Smooth muscle cell of the umbilical artery (primary cell): ENCODE results near the gene ZBTB7B. TPM values are rescaled to one million over a fixed set of nuclear protein-coding genes. Genes with fewer than 3 reads are reported as not detected.

ENCODE experiments used
- total RNA-seq: library from RNA; depleted of rRNA; stranded (reverse); fragments of >200 nt; gene quantifications from 2 replicates; pipeline ENCODE4 v1.2.3, GENCODE V29; 2014

The ZBTB7B gene
- total RNA-seq, result 16.0 and 19.7 TPM in 2 replicates

GRCh38 chr1:155002464-155003226, at the start of gene ZBTB7B:
ZBTB7B (plus strand) TSS chr1:155002802; CDS start chr1:155014661, 11,859 bp downstream.

GRCh38 chr1:154955718-154956543, 46.7 kb upstream of the ZBTB7B start, which contains the start of gene PBXIP1:
PBXIP1 (minus strand) TSS chr1:154956099; CDS start chr1:154953721, 2,378 bp downstream.

DNA sequence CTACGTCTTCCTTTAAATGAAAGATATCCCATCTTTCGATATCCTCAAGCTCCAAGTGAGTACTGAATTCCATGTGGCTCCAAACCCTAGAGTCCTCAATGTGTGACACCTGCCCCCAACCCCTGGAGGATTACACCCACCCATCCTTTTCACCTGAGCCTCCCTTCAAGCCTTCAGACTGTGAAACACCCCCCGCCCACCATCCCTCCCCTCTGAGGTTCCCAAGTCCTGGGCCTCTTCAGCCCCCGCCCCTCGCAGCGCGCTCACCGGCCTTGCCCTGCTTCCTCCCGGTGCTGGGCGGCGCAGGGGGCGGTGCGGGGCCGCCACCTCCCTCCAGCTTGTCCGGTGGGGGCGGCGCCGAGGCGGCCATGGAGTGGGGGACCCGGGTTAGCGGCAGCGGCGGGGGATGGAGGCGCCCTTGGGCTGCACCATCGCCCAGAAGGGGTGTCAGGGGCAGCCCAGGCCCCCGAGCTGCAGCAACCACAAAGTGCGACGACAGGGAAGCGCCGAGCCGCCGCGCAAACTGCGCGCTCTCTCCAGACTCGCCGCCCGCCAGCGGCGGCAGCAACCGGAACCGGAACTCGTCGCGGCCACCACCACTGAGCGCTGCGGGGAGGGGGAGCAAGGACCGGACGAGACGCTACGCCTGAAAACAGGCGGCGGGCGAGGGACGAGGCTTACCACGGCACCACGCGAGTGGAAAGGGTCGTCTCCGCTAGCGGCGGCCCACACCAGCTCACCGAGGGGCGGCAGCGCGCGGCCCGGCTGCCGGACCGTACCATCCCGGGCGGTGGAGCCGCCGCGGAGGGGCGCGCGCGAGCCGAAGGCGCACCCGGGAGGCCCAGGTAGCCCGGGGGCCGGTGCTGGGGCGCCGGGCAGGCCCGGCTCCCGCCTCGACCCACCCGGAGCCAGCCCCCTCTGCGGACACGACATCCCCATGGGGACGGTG, 41.1 kb upstream of the ZBTB7B start, which contains the start of gene PYGO2:
Gene PYGO2, minus strand, starts transcription at position 576 of the 949 bp plus-strand sequence. Its CDS starts 206 bp downstream, at position 370.

GRCh38 chr1:154970631-154971340, 31.8 kb upstream of the ZBTB7B start, which contains the start of gene SHC1:
SHC1 (minus strand) TSS chr1:154970747; CDS start chr1:154970526, 221 bp downstream.

GRCh38 chr1:154974102-154974807, 28.3 kb upstream of the ZBTB7B start, which contains the start of gene CKS1B:
CKS1B (plus strand) TSS chr1:154974681; CDS start chr1:154974746, 65 bp downstream.

DNA sequence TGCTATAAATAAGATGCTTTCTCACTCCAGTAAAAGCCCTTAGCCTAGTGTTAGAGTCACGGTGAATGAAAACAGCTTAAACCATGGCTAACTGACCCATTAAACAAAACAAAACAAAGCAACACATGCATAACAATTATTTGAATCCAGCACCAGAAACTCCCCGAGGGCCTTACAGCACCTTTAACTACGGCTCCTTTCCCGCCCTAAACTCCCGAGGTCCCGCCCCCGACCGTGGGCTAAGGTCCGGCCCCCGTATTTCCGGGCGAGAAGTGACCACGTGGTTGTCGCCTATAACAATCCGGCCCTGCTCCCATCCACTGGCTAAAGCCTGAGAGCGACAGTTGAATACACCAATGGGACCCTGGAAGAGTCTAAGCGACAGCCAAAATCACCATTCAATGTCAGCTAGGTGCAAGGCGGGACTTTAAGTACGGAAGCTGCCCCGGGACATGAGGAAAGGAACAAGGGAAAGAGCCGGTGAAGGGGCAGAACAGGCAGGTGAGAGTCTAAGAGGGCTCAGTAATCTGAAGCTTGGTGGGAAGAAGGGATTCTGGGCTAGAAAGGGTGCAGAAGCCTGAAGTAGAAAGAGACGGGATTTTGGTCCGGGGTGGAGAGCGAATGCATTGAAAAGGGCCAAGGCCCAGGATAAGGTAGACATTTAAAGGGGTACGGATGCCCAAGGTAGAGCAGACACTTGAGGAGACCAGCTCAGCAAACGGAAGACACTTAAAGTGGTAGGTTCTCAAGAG, 19.5 kb upstream of the ZBTB7B start, which contains the start of gene FLAD1:
Gene FLAD1, plus strand, starts transcription at position 448 of the 752 bp plus-strand sequence. CDS start 351 bp downstream, outside the sequence.

DNA sequence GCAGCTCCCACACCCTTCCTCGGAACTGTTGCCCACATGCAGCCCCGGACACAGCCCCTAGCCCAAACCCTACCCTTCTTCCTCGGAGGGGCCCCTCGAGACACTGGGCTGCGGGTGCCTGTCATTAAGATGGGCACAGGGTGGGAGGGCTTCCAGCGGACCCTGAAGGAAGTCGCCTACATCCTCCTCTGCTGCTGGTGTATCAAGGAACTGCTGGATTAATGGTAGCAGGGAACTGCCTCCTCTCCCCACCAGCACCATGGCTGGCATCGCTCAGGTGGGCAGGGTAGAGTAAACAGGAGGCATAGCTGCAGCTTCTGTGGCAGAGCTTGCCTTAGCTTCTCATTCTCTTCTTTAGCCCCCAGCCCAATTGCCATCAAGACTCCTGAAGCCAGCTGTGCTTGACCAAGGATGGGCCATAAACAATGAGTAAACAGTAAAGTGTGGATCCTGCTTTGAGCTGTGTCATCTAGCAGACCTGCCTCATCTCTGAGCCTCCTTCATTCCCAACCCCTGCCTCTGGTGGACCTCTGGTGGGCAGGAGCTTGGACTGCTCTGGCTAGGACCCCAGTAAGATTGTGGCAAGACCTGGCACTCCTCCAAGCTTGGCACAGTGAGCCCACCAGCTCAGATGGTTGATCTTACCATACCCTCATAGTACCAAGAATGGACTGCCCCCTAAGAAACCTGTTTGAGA, 8.9 kb upstream of the ZBTB7B start, which contains the start of gene LENEP:
Gene LENEP, plus strand, starts transcription at position 15 of the 697 bp plus-strand sequence. Its CDS starts 22 bp downstream, at position 37.

DNA sequence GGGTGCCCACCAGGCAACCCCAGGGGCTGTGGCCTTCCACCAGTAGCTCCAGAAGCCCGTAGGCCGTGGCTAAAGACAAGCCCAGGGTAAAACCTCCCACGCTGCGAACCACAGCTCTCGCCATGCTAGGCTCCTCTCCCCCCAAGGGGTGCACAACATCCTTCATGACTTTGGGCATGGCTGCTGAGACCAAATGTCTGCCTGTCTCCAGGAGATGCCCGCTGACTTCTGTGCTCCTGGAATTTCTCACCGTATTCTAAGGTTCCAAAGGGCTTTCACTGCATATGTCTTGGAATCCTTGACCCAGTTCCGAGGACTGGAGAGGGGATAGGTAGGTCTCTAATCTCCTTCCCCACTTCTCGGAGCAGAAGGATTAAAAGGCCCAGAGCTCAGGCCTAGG, 30.9 kb downstream of the ZBTB7B start, which contains the start of the genes DCST1 and DCST2:
Gene DCST1, plus strand, starts transcription at position 301 of the 400 bp plus-strand sequence. CDS start 213 bp downstream, outside the sequence.
Gene DCST2, minus strand, starts transcription at position 258 of the 400 bp plus-strand sequence. Its CDS starts 80 bp downstream, at position 178.

DNA sequence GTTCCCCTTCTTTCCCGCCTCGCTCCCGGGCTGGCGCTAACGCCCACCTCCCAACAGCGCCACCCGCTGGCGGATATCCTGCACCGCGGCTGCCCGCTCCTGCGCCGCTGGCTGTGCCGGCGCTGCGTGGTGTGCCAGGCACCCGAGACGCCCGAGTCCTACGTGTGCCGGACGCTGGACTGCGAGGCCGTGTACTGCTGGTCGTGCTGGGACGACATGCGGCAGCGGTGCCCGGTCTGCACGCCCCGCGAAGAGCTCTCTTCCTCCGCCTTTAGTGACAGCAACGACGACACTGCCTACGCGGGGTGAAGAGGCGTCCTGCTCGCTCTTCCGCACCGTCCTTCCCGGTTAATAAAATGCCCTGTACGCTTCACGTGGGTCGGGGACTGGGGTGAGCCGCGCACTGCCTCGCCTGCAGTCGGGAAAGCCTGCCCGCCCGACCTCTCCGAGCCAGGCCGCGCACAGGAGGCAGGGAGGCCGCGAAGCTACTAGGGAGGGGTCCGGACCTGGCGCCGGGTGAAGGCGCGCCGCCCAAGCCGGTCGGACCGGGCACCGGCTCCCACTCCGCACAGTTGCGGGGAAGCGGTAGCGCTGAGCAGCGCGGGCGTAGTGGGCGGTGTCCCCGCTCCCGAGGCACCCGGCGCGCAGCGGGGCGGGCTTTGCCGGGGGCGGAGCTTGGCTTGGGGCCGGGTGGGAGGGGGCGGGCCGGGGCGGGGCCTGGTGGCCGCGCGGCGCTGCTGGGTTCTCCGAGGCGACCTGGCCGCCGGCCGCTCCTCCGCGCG, 48.1 kb downstream of the ZBTB7B start, which contains the start of gene ADAM15:
Gene ADAM15, plus strand, starts transcription at position 757 of the 782 bp plus-strand sequence. CDS start 71 bp downstream, outside the sequence.

GRCh38 chr1:155063550-155064110, 61.0 kb downstream of the ZBTB7B start, which contains the start of gene EFNA4:
EFNA4 (plus strand) TSS chr1:155063740; CDS start chr1:155063824, 84 bp downstream.

Other genes with a start within 250 kb of the ZBTB7B start
- under 0.01 and 0.32 TPM in 2 replicates for gene KCNN3, start 132.5 kb upstream of the ZBTB7B start, total RNA-seq
- 4.2 and 4.4 TPM in 2 replicates for gene PMVK, start 66.1 kb upstream of the ZBTB7B start, total RNA-seq
- gene PBXIP1, start 46.7 kb upstream of the ZBTB7B start, total RNA-seq, result 87.2 and 138 TPM in 2 replicates
- gene PYGO2, start 41.0 kb upstream of the ZBTB7B start, total RNA-seq, result 5.9 and 9.4 TPM in 2 replicates
- gene SHC1, start 32.1 kb upstream of the ZBTB7B start, total RNA-seq, result 249 and 465 TPM in 2 replicates
- 30.3 and 48.5 TPM in 2 replicates for gene CKS1B, start 28.1 kb upstream of the ZBTB7B start, total RNA-seq
- gene FLAD1, start 19.5 kb upstream of the ZBTB7B start, total RNA-seq, result 15.1 and 18.9 TPM in 2 replicates
- not detected in 2 replicates for gene LENEP, start 9.2 kb upstream of the ZBTB7B start, total RNA-seq
- gene DCST2, start 31.0 kb downstream of the ZBTB7B start, total RNA-seq, result not detected in 2 replicates
- not detected in 2 replicates for gene DCST1, start 31.0 kb downstream of the ZBTB7B start, total RNA-seq
- gene ADAM15, start 48.5 kb downstream of the ZBTB7B start, total RNA-seq, result 61.5 and 108 TPM in 2 replicates
- 4.8 and 5.9 TPM in 2 replicates for gene EFNA4, start 60.9 kb downstream of the ZBTB7B start, total RNA-seq
- gene EFNA3, start 76.0 kb downstream of the ZBTB7B start, total RNA-seq, result 1.8 and 2.7 TPM in 2 replicates
- gene EFNA1, start 125.1 kb downstream of the ZBTB7B start, total RNA-seq, result 0.37 TPM in 1 of 2 replicates, not detected in the other
- 18.9 and 30.6 TPM in 2 replicates for gene SLC50A1, start 133.1 kb downstream of the ZBTB7B start, total RNA-seq
- gene DPM3, start 137.7 kb downstream of the ZBTB7B start, total RNA-seq, result 11.4 and 61.5 TPM in 2 replicates
- gene KRTCAP2, start 170.5 kb downstream of the ZBTB7B start, total RNA-seq, result 68.0 and 136 TPM in 2 replicates
- gene TRIM46, start 171.0 kb downstream of the ZBTB7B start, total RNA-seq, result 5.6 and 10.7 TPM in 2 replicates
- gene THBS3, start 205.1 kb downstream of the ZBTB7B start, total RNA-seq, result 23.8 and 35.9 TPM in 2 replicates
- gene MTX1, start 205.9 kb downstream of the ZBTB7B start, total RNA-seq, result 38.0 and 43.1 TPM in 2 replicates